Panc1 (cell line): ENCODE data around the gene ZNF236. TPM values are rescaled to one million over a fixed set of nuclear protein-coding genes. Genes with fewer than 3 reads are reported as not detected.
A peak's percentile ranks its signal among the peaks of the same experiment; 100 is the strongest.

Experiments
- ATAC-seq: fragments of 200-7000 bp; cut with Tn5 transposase; 2 replicates; pipeline ENCODE4 v1.9.1; 2020; ENCODE audit warnings: mild to moderate bottlenecking, moderate library complexity
- BruUV-seq: library from RNA; stranded (reverse); fragments of 400-500 nt; replicated peaks from 2 replicates; lab custom pipeline; 2021; lab: Mats Ljungman, UMichigan
- CTCF ChIA-PET: fragments of 300-600 bp; sonication (Branson Sonifier 250); formaldehyde crosslinking; loops from one replicate; lab custom pipeline; 2022; ENCODE audit warnings: antibody characterized with exemption; lab: Charles Lee
- POLR2A ChIA-PET: fragments of 300-600 bp; sonication (Branson Sonifier 250); formaldehyde crosslinking; loops from one replicate; lab custom pipeline; 2022; ENCODE audit warnings: antibody characterized with exemption; lab: Charles Lee
- DNase-seq: peaks from one replicate; pipeline ENCODE4 v3.0.0-alpha.2; 2010; ENCODE audit warnings: low read depth, low spot score
- H3K27ac ChIP-seq: 2 replicates; pipeline ENCODE4 v1.5.1; 2011; ENCODE audit warnings: mild to moderate bottlenecking, low read length, inconsistent platforms
- H3K27me3 ChIP-seq: fragments of 200-500 bp; sonication (Bioruptor generic); 2 replicates; pipeline ENCODE4 v1.6.0; 2014; ENCODE audit warnings: low read length, inconsistent platforms; ENCODE audit not compliant: control insufficient read depth, insufficient read depth
- H3K36me3 ChIP-seq: fragments of 200-500 bp; sonication (Bioruptor generic); 2 replicates; pipeline ENCODE4 v1.5.1; 2014; ENCODE audit warnings: inconsistent platforms, mild to moderate bottlenecking, low read length, moderate library complexity; ENCODE audit not compliant: control insufficient read depth, insufficient read depth
- H3K4me1 ChIP-seq: 2 replicates; pipeline ENCODE4 v1.5.1; 2011; ENCODE audit warnings: inconsistent platforms, mild to moderate bottlenecking, low read length, moderate library complexity; ENCODE audit not compliant: control insufficient read depth, insufficient read depth
- H3K4me3 ChIP-seq, 2 experiments: 2 replicates each; pipeline ENCODE4 v1.5.1; 2011 to 2012; ENCODE audit warnings: low read depth in 2 of 2, low read length in 2 of 2, mild to moderate bottlenecking in 2 of 2, inconsistent platforms in 1 of 2, moderate library complexity in 1 of 2
- H3K9me3 ChIP-seq: fragments of 200-500 bp; sonication (Bioruptor generic); 2 replicates; pipeline ENCODE4 v1.5.1; 2014; ENCODE audit warnings: low read depth, mild to moderate bottlenecking, inconsistent platforms, low read length, moderate library complexity; ENCODE audit not compliant: control insufficient read depth, insufficient read depth
- CTCF ChIP-seq: fragments of 450-650 bp; IDR thresholded peaks from 2 replicates; pipeline ENCODE4 v1.5.1; 2017; ENCODE audit warnings: mild to moderate bottlenecking
- POLR2AphosphoS5 ChIP-seq: IDR thresholded peaks from 2 replicates; pipeline ENCODE4 v1.6.1; 2012; ENCODE audit warnings: mild to moderate bottlenecking, low read depth, low read length, moderate library complexity
- REST ChIP-seq, 2 experiments: IDR thresholded peaks; 2 replicates each; pipeline ENCODE4 v1.6.1; 2011 to 2012; ENCODE audit warnings: low read depth in 2 of 2, control low read depth in 1 of 2, low read length in 1 of 2, mild to moderate bottlenecking in 1 of 2, moderate library complexity in 1 of 2; ENCODE audit not compliant: insufficient read depth in 1 of 2
- SIN3A ChIP-seq: IDR thresholded peaks from 2 replicates; pipeline ENCODE4 v1.6.1; 2012; ENCODE audit warnings: low read depth, mild to moderate bottlenecking, low read length, moderate library complexity, borderline replicate concordance; ENCODE audit not compliant: insufficient read depth
- TCF7L2 ChIP-seq: IDR thresholded peaks from 2 replicates; pipeline ENCODE4 v1.6.1; 2011; ENCODE audit warnings: mild to moderate bottlenecking, low read depth, low read length, inconsistent platforms
- in situ Hi-C: cut with HindIII; loops from 2 replicates; pipeline ENCODE4 v1.10.0; 2016; ENCODE audit warnings: low sequenced_read_pairs, low pct_unique_long_range_greater_than_20kb
- intact Hi-C: fragments of 100-400 bp; cut with micrococcal nuclease; formaldehyde crosslinking; loops from one replicate; pipeline ENCODE4 v1.10.0; 2022; ENCODE audit not compliant: unreplicated experiment
- total RNA-seq: library from RNA; stranded (reverse); gene quantifications from one replicate; pipeline ENCODE4 v1.2.1, GENCODE V29; 2021; ENCODE audit not compliant: unreplicated experiment

Gene ZNF236
- total RNA-seq, 1 experiment from 2014 or later: 32.2 TPM

- intact Hi-C loops: loop anchor here (2.0 to 5.0 kb wide), 2 partner anchors 71 to 253 kb away; no protein-coding TSS in a partner anchor
- CTCF ChIA-PET: interaction anchor here (0.8 to 4.0 kb wide), 7 partner anchors 9 to 180 kb away, joined by 3 to 25 read pairs (median 5); no protein-coding TSS in a partner anchor
- POLR2A ChIA-PET: no interaction called here
- DNase-seq (peak; percentile 79), ATAC-seq (peak; percentile 81)
- Histone ChIP-seq H3K4me3 (peak overlapping the region in 1 of 2 experiments; percentile 35; a peak in 2 of 4 replicates), H3K9me3 (no peaks in the 10 kb centered on the region), H3K27me3 (no peaks in the 10 kb centered on the region), H3K4me1 (peaks cover 4% of the 10 kb centered on the region), H3K27ac (no peak overlapping the region; the same call in 1 of the 2 replicates), H3K36me3 (no peaks in the 10 kb centered on the region)
- no TSS peak for BruUV-seq
- in situ Hi-C loops: no loop called here
- no peak for TF ChIP-seq SIN3A
These were observed 18.5 kb upstream of the ZNF236 start for GRCh38 chr18:76803814-76804213.

- Histone ChIP-seq H3K9me3 (no peaks in the 10 kb centered on the region), H3K4me1 (peaks cover 4% of the 10 kb centered on the region), H3K36me3 (no peaks in the 10 kb centered on the region), H3K27ac (no peak overlapping the region), H3K4me3 (no peak overlapping the region), H3K27me3 (no peaks in the 10 kb centered on the region)
- in situ Hi-C loops: no loop called here
- TF ChIP-seq SIN3A: no peak
- no peak for TF ChIP-seq REST (IDR thresholded peaks at IDR 0.05; ENCODE audit: insufficient read depth in 1 of 2, low read depth in 2 of 2, low read length in 1 of 2)
- intact Hi-C loops: no loop called here
- POLR2A ChIA-PET: no interaction called here
- ATAC-seq (no peak), DNase-seq (no peak)
- no TSS peak for BruUV-seq
- CTCF ChIA-PET: interaction anchor here (1.0 kb wide), 1 partner anchor 14 kb away, joined by 3 read pairs; no protein-coding TSS in a partner anchor
These were observed 17.1 kb upstream of the ZNF236 start for GRCh38 chr18:76805221-76805620.

- POLR2A ChIA-PET: no interaction called here
- intact Hi-C loops: no loop called here
- Histone ChIP-seq H3K4me1 (peaks cover 4% of the 10 kb centered on the region), H3K9me3 (no peaks in the 10 kb centered on the region), H3K27me3 (no peaks in the 10 kb centered on the region), H3K36me3 (no peaks in the 10 kb centered on the region), H3K4me3 (no peak overlapping the region), H3K27ac (no peak overlapping the region)
- TF ChIP-seq POLR2AphosphoS5: no peak
- TF ChIP-seq CTCF: no peak
- no peak for TF ChIP-seq TCF7L2
- TF ChIP-seq SIN3A: no peak
- no peak for TF ChIP-seq REST (IDR thresholded peaks at IDR 0.05; ENCODE audit: insufficient read depth in 1 of 2, low read depth in 2 of 2, low read length in 1 of 2)
- no TSS peak for BruUV-seq
- DNase-seq (no peak), ATAC-seq (0 out of 2 replicates have a peak, but pooled peaks have one; percentile 6)
- CTCF ChIA-PET: interaction anchor here (1.0 kb wide), 1 partner anchor 13 kb away, joined by 3 read pairs; no protein-coding TSS in a partner anchor
- in situ Hi-C loops: no loop called here
These were observed 16.1 kb upstream of the ZNF236 start for GRCh38 chr18:76806301-76806700.
